Glomerular endothelial cell (primary cell): ENCODE measurements around the gene SPRED1. TPM values are rescaled to one million over a fixed set of nuclear protein-coding genes. Genes with fewer than 3 reads are reported as not detected.
"Not testable (repeated sequence)": the region's sequence is repeated elsewhere in the genome, so short reads cannot be mapped to it uniquely, and the experiment has no call there.

Experiments used
- DNase-seq: peaks from one replicate; pipeline ENCODE4 v3.0.0-alpha.2; 2011; ENCODE audit warnings: low read depth, low spot score; ENCODE audit errors: extremely low read depth
- total RNA-seq: library from RNA; depleted of rRNA; stranded (reverse); fragments of >200 nt; gene quantifications from 2 replicates; pipeline ENCODE4 v1.2.3, GENCODE V29; 2015

The SPRED1 gene
- total RNA-seq, 1 donor from 2014 or later = 13.8 TPM

- no peak for DNase-seq
These were observed 22.8 kb upstream of the SPRED1 start for GRCh38 chr15:38229705-38230310.

- DNase-seq = no peak
These were observed 21.2 kb upstream of the SPRED1 start for GRCh38 chr15:38231436-38231835.

- DNase-seq = not testable (repeated sequence)
These were observed 15.6 kb upstream of the SPRED1 start for GRCh38 chr15:38237021-38237420.

- no peak for DNase-seq
These were observed 14.3 kb upstream of the SPRED1 start for GRCh38 chr15:38238311-38238710.

- DNase-seq = no peak
These were observed 10.6 kb upstream of the SPRED1 start for GRCh38 chr15:38242055-38242454.

GRCh38 chr15:38243278-38244055 is 9.2 kb upstream of the SPRED1 start:
- DNase-seq = no peak

- DNase-seq = no peak
These were observed 5.3 kb upstream of the SPRED1 start for GRCh38 chr15:38247336-38247735.

GRCh38 chr15:38253351-38253781 is 730 bp downstream of the SPRED1 start:
- no peak for DNase-seq

GRCh38 chr15:38254051-38254883 is 1.6 kb downstream of the SPRED1 start:
- DNase-seq = no peak

- DNase-seq = no peak
These were observed 3.1 kb downstream of the SPRED1 start for GRCh38 chr15:38255690-38256089.

GRCh38 chr15:38257676-38258075 is 5.0 kb downstream of the SPRED1 start:
- DNase-seq = no peak

GRCh38 chr15:38259134-38259533 is 6.5 kb downstream of the SPRED1 start:
- DNase-seq = no peak

GRCh38 chr15:38260077-38260476 is 7.4 kb downstream of the SPRED1 start:
- no peak for DNase-seq

- DNase-seq = no peak
These were observed 10.6 kb downstream of the SPRED1 start for GRCh38 chr15:38263251-38263650.

GRCh38 chr15:38263996-38264395 is 11.4 kb downstream of the SPRED1 start:
- no peak for DNase-seq

GRCh38 chr15:38266247-38266986 is 13.8 kb downstream of the SPRED1 start:
- no peak for DNase-seq

GRCh38 chr15:38267421-38268022 is 14.9 kb downstream of the SPRED1 start:
- no peak for DNase-seq

- DNase-seq = no peak
These were observed 18.5 kb downstream of the SPRED1 start for GRCh38 chr15:38271144-38271543.

GRCh38 chr15:38271895-38272294 is 19.3 kb downstream of the SPRED1 start:
- DNase-seq = no peak

GRCh38 chr15:38272431-38272830 is 19.8 kb downstream of the SPRED1 start:
- not testable (repeated sequence) for DNase-seq
